Right lobe of liver (tissue), 6 donors: ENCODE results near the gene TCEANC2. TPM values are rescaled to one million over a fixed set of nuclear protein-coding genes. Genes with fewer than 3 reads are reported as not detected.
A peak's percentile ranks its signal among the peaks of the same experiment; 100 is the strongest.

Experiments
- ATAC-seq, 4 donors: fragments of 200-7000 bp; cut with Tn5 transposase; one replicate each; pipeline ENCODE4 v1.9.1; 2020; ENCODE audit warnings: mild to moderate bottlenecking in 4 of 4, moderate library complexity in 4 of 4
- DNase-seq, 3 donors: peaks; one replicate each; pipeline ENCODE4 v3.0.0-alpha.2; 2020
- H3K27ac ChIP-seq, 3 donors: fragments of 200-600 bp; one replicate each; pipeline ENCODE4 v1.8.0; 2022
- H3K27me3 ChIP-seq, 2 donors: fragments of 200-600 bp; one replicate each; pipeline ENCODE4 v1.8.0; 2022
- H3K36me3 ChIP-seq, 4 donors: fragments of 200-600 bp; sonication (generic) in 1 of 4; one replicate each; pipeline versions ENCODE4 v1.5.1 to v1.8.0; 2017 to 2022; ENCODE audit warnings: control low read depth in 1 of 4
- H3K4me1 ChIP-seq, 4 donors: fragments of 200-600 bp; sonication (generic) in 1 of 4; one replicate each; pipeline versions ENCODE4 v1.5.1 to v1.8.0; 2017 to 2022; ENCODE audit warnings: control low read depth in 1 of 4
- H3K4me3 ChIP-seq, 3 donors: fragments of 200-600 bp; one replicate each; pipeline ENCODE4 v1.8.0; 2022
- H3K9me3 ChIP-seq, 4 donors: fragments of 200-600 bp; sonication (generic) in 1 of 4; one replicate each; pipeline versions ENCODE4 v1.5.1 to v1.8.0; 2017 to 2022; ENCODE audit warnings: control low read depth in 1 of 4
- CTCF ChIP-seq, 4 donors: fragments of 200-600 bp in 3 of 4; fragments of 450-650 bp in 1 of 4; IDR thresholded peaks; one replicate each; pipeline versions ENCODE4 v1.5.1 to v1.8.0; 2016 to 2022; ENCODE audit warnings: antibody characterized with exemption in 4 of 4, mild to moderate bottlenecking in 2 of 4
- POLR2A ChIP-seq: fragments of 450-650 bp; IDR thresholded peaks from one replicate; pipeline ENCODE4 v1.6.1; 2017; ENCODE audit warnings: antibody characterized with exemption, mild to moderate bottlenecking
- WGBS: methylation state at CpG from one replicate; pipeline ENCODE4 v1.1.6; 2018; ENCODE audit warnings: low coverage, low lambda C conversion rate; ENCODE audit not compliant: insufficient coverage; ENCODE audit errors: missing lambda C conversion rate; 5-methylcytosine and 5-hydroxymethylcytosine counted together
- intact Hi-C, 2 donors: fragments of 100-400 bp; cut with DNase I; formaldehyde crosslinking; loops; one replicate each; pipeline versions ENCODE4 v1.11.2 to v1.14.1; 2022
- microRNA-seq, 2 donors: library from miRNA; unstranded; fragments of <30 nt; microRNA quantifications; one replicate each; pipeline ENCODE4, GENCODE V29; 2019 to 2020
- small RNA-seq, 2 experiments: library from RNA; depleted of rRNA; stranded (forward); fragments of <200 nt; gene quantifications; one replicate each; pipeline ENCODE3, GENCODE V24; 2016
- total RNA-seq, 6 experiments: library from RNA; depleted of rRNA in 2 of 6; stranded (reverse); fragments of >200 nt in 2 of 6; fragmentation: NEBNext Ultra II Directional in 3 of 6; extraction: Animal tissue kit (Norgen Biotek cat#: 25700) in 3 of 6; gene quantifications; one replicate each; pipeline versions ENCODE4 v1.1.0 to v1.2.4, GENCODE V29; 2016 to 2023
- donor health status: DM: no; HTN: yes; CAD: no.
- donor health status: DM: no; HTN: no; CAD: no.
- donor health status: DM: no; HTN: no; CAD: no.
- donor health status: DM: no; HTN: yes; CAD: no.
- donor health status: DM: no; HTN: yes; CAD: no.

Gene TCEANC2
- total RNA-seq, 6 experiments from 2014 or later: 1.2 to 2.9 (median 1.8) TPM

GRCh38 chr1:54153535-54154439, 100.4 kb downstream of the TCEANC2 start:
- Histone ChIP-seq H3K36me3 (no peaks in the 10 kb centered on the region), H3K9me3 (no peaks in the 10 kb centered on the region), H3K27ac (no peak overlapping the region), H3K27me3 (no peaks in the 10 kb centered on the region), H3K4me1 (peaks cover 0 to 11% (median 4%) of the 10 kb centered on the region in 4 donors), H3K4me3 (no peak overlapping the region)
- peak; percentile 71 to 90 (median 81) for DNase-seq
- TF ChIP-seq CTCF (IDR thresholded peaks at IDR 0.05): no peak
- TF ChIP-seq POLR2A: no peak
- WGBS: 27% methylated on average over 16 of the region's 19 CpGs
- peak; percentile 96 to 98 (median 98) for ATAC-seq
- intact Hi-C loops: no loop called here

Small RNA genes lying within 50 kb of the gene (microRNA-seq; reads per million reads assigned to microRNA genes)
- 0.87 to 4.5 reads per million in 2 donors for gene MIR4781

Small RNA genes lying within 50 kb of the gene (small RNA-seq; reads per million reads assigned to genes)
- 0 reads per million in 2 experiments for gene AL353898.1
- 0 reads per million in 2 experiments for gene AL353898.2

Other genes starting within 250 kb of the TCEANC2 start
- 10 to 100 TPM in 2 of 6 experiments, 1 to 10 TPM in 4; 4.3 to 10.9 (median 5.7) TPM for gene NDC1, start 215.3 kb upstream of the TCEANC2 start, total RNA-seq
- gene YIPF1, start 163.8 kb upstream of the TCEANC2 start, total RNA-seq: 10 to 100 TPM; 20.5 to 34.5 (median 25.4) TPM
- 100 to 1,000 TPM in 3 of 6 experiments, 10 to 100 TPM in 3; 27.2 to 132 (median 72.1) TPM for gene DIO1, start 159.4 kb upstream of the TCEANC2 start, total RNA-seq
- 10 to 100 TPM; 11.7 to 19.3 (median 12.9) TPM for gene IFT25, start 107.9 kb upstream of the TCEANC2 start, total RNA-seq
- gene LRRC42, start 107.3 kb upstream of the TCEANC2 start, total RNA-seq: 10 to 100 TPM in 4 of 6 experiments, 1 to 10 TPM in 2; 9.7 to 19.9 (median 14.8) TPM
- gene LDLRAD1, start 35.4 kb upstream of the TCEANC2 start, total RNA-seq: under 1 TPM in 2 of 6 experiments, not detected in 4; 0.44 to 0.57 TPM
- 100 to 1,000 TPM; 133 to 379 (median 280) TPM for gene TMEM59, start 404 bp upstream of the TCEANC2 start, total RNA-seq
- gene CDCP2, start 99.4 kb downstream of the TCEANC2 start, total RNA-seq: not detected
- 1 to 10 TPM; 2.5 to 4.6 (median 3.0) TPM for gene CYB5RL, start 146.4 kb downstream of the TCEANC2 start, total RNA-seq
- gene MRPL37, start 146.6 kb downstream of the TCEANC2 start, total RNA-seq: 100 to 1,000 TPM in 1 of 6 experiments, 10 to 100 TPM in 5; 56.2 to 108 (median 73.4) TPM